Left lung (tissue), 10 donors: ENCODE measurements around the gene ST6GALNAC3. TPM values are rescaled to one million over a fixed set of nuclear protein-coding genes. Genes with fewer than 3 reads are reported as not detected.
"Not testable (repeated sequence)": the region's sequence is repeated elsewhere in the genome, so short reads cannot be mapped to it uniquely, and the experiment has no call there.

Experiments used
- ATAC-seq: fragments of 200-7000 bp; cut with Tn5 transposase; one replicate; pipeline ENCODE4 v1.9.1; 2020; ENCODE audit warnings: moderate library complexity
- DNase-seq, 4 donors: peaks; one replicate each; pipeline ENCODE4 v3.0.0-alpha.2; 2013 to 2020
- H3K27ac ChIP-seq, 2 donors: fragments of 200-600 bp; sonication (generic) in 1 of 2; one replicate each; pipeline versions ENCODE4 v1.5.0 to v1.8.0; 2020 to 2021
- H3K27me3 ChIP-seq, 2 donors: fragments of 200-600 bp; sonication (generic) in 1 of 2; one replicate each; pipeline versions ENCODE4 v1.5.0 to v1.8.0; 2020 to 2021
- H3K36me3 ChIP-seq, 2 donors: fragments of 200-600 bp; sonication (generic) in 1 of 2; one replicate each; pipeline versions ENCODE4 v1.5.0 to v1.8.0; 2020 to 2021
- H3K4me1 ChIP-seq, 2 donors: fragments of 200-600 bp; one replicate each; pipeline ENCODE4 v1.8.0; 2021
- H3K4me3 ChIP-seq, 2 donors: fragments of 200-600 bp; sonication (generic) in 1 of 2; one replicate each; pipeline versions ENCODE4 v1.5.0 to v1.8.0; 2020 to 2021; ENCODE audit warnings: mild to moderate bottlenecking in 1 of 2
- H3K9me3 ChIP-seq, 2 donors: fragments of 200-600 bp; sonication (generic) in 1 of 2; one replicate each; pipeline versions ENCODE4 v1.5.0 to v1.8.0; 2020 to 2021
- intact Hi-C, 2 donors: fragments of 100-400 bp; cut with DNase I; formaldehyde crosslinking; loops; one replicate each; pipeline versions ENCODE4 v1.11.2 to v1.14.2; 2022
- polyA plus RNA-seq, 6 donors: library from polyadenylated mRNA; unstranded; fragments of 120-200 nt; gene quantifications; one replicate each; pipeline ENCODE4 v1.2.1, GENCODE V29; 2013; ENCODE audit not compliant: insufficient read length in 6 of 6
- total RNA-seq, 2 donors: library from RNA; stranded (reverse); fragmentation: NEBNext Ultra II Directional; extraction: Animal tissue kit (Norgen Biotek cat#: 25700); gene quantifications; one replicate each; pipeline ENCODE4 v1.2.1, GENCODE V29; 2021
- TF ChIP-seq, protein P1 (sequence below), 2 donors: fragments of 200-600 bp; sonication (generic) in 1 of 2; IDR thresholded peaks; one replicate each; pipeline versions ENCODE4 v1.5.0 to v1.8.0; 2021; ENCODE audit warnings: antibody characterized with exemption in 2 of 2
- donor health status: DM: no; HTN: yes; CAD: no.
- donor health status: DM: no; HTN: no; CAD: no.

Gene ST6GALNAC3
- total and polyA plus RNA-seq, 8 donors = 3.4 to 37.7 (median 30.1) TPM

DNA sequence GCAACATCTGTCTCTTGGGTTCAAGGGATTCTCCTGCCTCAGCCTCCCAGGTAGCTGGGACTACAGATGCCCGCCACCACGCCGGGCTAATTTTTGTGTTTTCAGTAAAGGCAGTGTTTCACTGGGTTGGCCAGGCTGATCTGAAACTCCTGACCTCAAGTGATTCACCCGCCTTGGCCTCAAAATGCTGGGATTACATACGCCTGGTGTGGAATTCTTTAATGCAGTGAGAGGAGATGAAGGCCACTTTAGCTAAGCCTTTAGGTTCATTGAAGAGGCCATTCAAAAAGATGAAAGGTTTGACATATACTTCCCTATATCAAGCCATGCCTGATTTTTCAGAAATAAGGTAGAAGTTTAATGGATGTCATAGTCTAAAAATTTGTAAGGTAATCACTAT, 162.7 kb downstream of the ST6GALNAC3 start:
- no peaks in the 10 kb centered on the region for H3K9me3 ChIP-seq
- TF ChIP-seq, protein P1, sequence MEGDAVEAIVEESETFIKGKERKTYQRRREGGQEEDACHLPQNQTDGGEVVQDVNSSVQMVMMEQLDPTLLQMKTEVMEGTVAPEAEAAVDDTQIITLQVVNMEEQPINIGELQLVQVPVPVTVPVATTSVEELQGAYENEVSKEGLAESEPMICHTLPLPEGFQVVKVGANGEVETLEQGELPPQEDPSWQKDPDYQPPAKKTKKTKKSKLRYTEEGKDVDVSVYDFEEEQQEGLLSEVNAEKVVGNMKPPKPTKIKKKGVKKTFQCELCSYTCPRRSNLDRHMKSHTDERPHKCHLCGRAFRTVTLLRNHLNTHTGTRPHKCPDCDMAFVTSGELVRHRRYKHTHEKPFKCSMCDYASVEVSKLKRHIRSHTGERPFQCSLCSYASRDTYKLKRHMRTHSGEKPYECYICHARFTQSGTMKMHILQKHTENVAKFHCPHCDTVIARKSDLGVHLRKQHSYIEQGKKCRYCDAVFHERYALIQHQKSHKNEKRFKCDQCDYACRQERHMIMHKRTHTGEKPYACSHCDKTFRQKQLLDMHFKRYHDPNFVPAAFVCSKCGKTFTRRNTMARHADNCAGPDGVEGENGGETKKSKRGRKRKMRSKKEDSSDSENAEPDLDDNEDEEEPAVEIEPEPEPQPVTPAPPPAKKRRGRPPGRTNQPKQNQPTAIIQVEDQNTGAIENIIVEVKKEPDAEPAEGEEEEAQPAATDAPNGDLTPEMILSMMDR (IDR thresholded peaks at IDR 0.05) = no peak
- no peaks in the 10 kb centered on the region for H3K36me3 ChIP-seq
- ATAC-seq (no peak), DNase-seq (no peak)
- no peak overlapping the region for H3K27ac ChIP-seq
- H3K27me3 ChIP-seq = no peaks in the 10 kb centered on the region
- no peak overlapping the region for H3K4me3 ChIP-seq
- H3K4me1 ChIP-seq = no peaks in the 10 kb centered on the region
- intact Hi-C loops = no loop called here

DNA sequence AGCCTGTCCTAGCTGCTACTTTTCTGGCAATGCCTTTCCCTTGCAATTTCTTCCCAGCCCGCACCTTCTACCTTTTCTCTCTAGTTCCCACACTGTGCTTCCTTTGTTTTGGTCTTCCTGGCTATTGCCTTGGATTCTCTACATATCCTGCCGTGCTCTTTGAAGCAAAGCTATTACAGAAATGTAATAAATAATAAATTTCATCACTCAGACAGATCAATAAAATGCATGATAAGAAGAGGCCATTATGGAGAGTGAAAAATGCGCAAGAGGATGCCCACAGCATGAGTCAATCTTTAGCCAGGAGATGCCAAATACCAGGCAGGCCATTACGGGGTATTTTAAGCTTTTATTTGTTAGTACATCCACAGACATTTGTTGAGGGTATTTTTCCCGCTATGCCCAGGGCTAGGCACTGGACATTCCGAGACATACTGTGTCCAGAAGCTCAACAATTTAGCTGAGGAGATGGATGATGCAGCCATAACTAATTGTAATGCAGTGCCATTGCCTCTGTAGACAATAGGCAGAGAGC, 163.6 kb downstream of the ST6GALNAC3 start:
- intact Hi-C loops = no loop called here
- no peak overlapping the region for H3K27ac ChIP-seq
- H3K9me3 ChIP-seq = no peaks in the 10 kb centered on the region
- H3K4me3 ChIP-seq = no peak overlapping the region
- TF ChIP-seq, protein P1 (IDR thresholded peaks at IDR 0.05) = no peak
- ATAC-seq = no peak
- no peaks in the 10 kb centered on the region for H3K36me3 ChIP-seq
- H3K4me1 ChIP-seq = no peaks in the 10 kb centered on the region
- H3K27me3 ChIP-seq = no peaks in the 10 kb centered on the region
- DNase-seq = no peak

DNA sequence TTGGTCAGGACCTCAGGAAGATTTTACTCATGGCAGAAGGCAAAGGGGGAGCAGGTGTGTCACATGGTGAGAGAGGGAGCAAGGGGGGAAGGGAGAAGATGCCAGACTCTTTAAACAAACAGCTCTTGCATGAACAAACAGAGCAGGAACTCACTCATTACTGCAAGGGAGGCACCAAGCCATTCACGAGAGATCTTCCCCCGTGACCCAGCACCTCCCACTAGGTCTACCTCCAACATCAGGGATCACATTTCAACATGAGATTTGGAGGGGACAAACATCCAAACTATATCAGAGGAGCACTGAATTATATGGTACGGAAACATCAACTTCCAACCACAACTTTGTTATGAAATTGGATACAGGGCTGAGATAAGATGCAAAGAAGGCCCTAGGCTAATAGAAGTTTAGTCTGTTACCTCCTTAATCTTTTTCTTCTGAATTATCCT, 164.9 kb downstream of the ST6GALNAC3 start:
- Histone ChIP-seq H3K4me1 (no peaks in the 10 kb centered on the region), H3K4me3 (no peak overlapping the region), H3K27ac (no peak overlapping the region), H3K27me3 (no peaks in the 10 kb centered on the region), H3K36me3 (no peaks in the 10 kb centered on the region), H3K9me3 (peaks cover 0 to 9% of the 10 kb centered on the region in 2 donors)
- intact Hi-C loops = no loop called here
- DNase-seq (no peak), ATAC-seq (no peak)
- TF ChIP-seq, protein P1 (IDR thresholded peaks at IDR 0.05) = no peak

DNA sequence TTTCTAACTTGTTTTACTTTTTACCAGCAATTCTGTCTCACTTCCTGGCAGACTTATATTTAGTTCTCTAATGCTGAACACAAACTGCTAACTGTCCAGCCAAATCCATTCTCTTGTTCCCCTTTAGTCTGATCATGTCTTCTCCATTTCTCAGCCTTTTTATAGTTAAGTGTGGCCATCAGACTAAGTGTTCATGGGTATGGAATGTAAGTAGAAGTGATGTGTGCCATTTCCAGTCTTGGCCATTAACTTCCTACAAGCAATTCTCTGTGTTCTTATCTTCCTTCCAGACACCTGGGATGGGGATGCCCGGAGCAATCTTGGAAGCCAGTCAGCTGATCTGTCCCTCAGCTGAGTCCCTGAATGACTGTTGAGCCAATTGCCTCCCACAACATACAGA, 165.8 kb downstream of the ST6GALNAC3 start:
- H3K9me3 ChIP-seq = peaks cover 0 to 12% of the 10 kb centered on the region in 2 donors
- intact Hi-C loops = no loop called here
- DNase-seq (no peak), ATAC-seq (no peak)
- no peaks in the 10 kb centered on the region for H3K4me1 ChIP-seq
- no peaks in the 10 kb centered on the region for H3K36me3 ChIP-seq
- TF ChIP-seq, protein P1 (IDR thresholded peaks at IDR 0.05) = no peak
- H3K4me3 ChIP-seq = no peak overlapping the region
- no peaks in the 10 kb centered on the region for H3K27me3 ChIP-seq
- no peak overlapping the region for H3K27ac ChIP-seq

DNA sequence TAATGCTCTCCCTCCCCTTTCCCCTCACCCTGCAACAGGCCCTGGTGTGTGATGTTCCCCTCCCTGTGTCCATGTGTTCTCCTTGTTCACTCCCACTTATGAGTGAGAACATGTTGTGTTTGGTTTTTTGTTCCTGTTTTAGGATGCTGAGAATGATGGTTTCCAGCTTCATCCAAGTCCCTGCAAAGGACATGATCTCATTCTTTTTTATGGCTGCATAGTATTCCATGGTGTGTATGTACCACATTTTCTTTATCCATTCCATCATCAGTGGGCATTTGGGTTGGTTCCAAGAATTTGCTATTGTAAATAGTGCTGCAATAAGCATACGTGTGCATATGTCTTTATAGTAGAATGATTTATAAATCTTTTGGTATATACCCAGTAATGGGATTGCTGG, 168.0 kb downstream of the ST6GALNAC3 start:
- H3K27ac ChIP-seq, H3K27me3 ChIP-seq, intact Hi-C loops, DNase-seq, H3K4me1 ChIP-seq, ATAC-seq, H3K36me3 ChIP-seq, H3K4me3 ChIP-seq: not testable (repeated sequence)
- peaks cover 0 to 12% of the 10 kb centered on the region in 2 donors for H3K9me3 ChIP-seq

DNA sequence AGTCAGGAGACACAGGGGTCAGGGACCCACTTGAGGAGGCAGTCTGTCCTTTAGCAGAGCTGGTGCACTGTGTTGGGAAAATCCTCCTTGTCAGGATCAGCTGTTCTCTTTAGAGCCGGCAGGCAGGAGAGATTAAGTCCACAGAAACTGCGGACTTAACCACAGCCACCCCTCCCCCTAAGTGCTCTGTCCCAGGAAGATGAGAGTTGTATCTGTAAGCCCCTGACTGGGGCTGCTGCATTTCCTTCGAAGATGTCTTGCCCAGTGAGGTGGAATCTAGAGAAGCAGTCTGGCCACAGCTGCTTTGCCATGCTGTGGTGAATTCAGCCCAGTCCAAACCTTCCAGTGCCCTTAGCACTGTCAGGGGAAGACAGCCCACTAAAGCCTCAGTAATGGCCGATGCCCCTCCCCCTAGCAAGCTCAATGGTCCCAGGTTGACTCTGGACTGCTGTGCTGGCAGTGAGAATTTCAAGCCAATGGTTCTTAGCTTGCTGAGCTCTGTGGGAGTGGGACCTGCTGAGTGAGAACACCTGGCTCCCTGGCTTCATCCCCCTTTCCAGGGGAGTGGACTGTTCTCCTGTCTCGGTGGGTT, 172.8 kb downstream of the ST6GALNAC3 start:
- Histone ChIP-seq H3K36me3 (no peaks in the 10 kb centered on the region), H3K27ac (no peak overlapping the region), H3K27me3 (no peaks in the 10 kb centered on the region), H3K4me3 (no peak overlapping the region), H3K4me1 (no peaks in the 10 kb centered on the region), H3K9me3 (peaks cover 0 to 12% of the 10 kb centered on the region in 2 donors)
- TF ChIP-seq, protein P1 (IDR thresholded peaks at IDR 0.05) = no peak
- DNase-seq = no peak
- intact Hi-C loops = no loop called here
- no peak for ATAC-seq
